ENCODE results near the gene TARP.

DNA sequence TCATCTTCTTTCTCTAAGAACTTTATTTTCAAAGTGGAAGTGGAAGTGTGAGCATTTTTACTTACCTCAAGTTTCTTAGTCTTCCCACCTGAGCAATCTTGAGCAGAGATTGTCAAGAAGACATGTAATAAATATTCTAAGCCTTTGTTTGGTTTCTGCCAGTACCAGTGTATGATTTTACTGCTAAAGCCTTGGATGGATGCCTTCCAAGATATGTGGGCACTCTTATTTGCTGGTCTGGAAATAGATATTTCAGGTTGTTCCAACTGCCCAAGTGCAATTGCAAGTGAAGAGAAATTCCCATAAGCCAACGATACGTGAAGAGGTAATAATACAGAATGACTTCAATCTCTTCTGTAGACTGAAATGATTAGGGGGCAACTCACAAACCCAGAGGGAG is 18.2 kb upstream of the TARP start:
- TF ChIP-seq, protein P1, sequence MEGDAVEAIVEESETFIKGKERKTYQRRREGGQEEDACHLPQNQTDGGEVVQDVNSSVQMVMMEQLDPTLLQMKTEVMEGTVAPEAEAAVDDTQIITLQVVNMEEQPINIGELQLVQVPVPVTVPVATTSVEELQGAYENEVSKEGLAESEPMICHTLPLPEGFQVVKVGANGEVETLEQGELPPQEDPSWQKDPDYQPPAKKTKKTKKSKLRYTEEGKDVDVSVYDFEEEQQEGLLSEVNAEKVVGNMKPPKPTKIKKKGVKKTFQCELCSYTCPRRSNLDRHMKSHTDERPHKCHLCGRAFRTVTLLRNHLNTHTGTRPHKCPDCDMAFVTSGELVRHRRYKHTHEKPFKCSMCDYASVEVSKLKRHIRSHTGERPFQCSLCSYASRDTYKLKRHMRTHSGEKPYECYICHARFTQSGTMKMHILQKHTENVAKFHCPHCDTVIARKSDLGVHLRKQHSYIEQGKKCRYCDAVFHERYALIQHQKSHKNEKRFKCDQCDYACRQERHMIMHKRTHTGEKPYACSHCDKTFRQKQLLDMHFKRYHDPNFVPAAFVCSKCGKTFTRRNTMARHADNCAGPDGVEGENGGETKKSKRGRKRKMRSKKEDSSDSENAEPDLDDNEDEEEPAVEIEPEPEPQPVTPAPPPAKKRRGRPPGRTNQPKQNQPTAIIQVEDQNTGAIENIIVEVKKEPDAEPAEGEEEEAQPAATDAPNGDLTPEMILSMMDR (IDR thresholded peaks at IDR 0.05) = no peak
- TF ChIP-seq EP300 (IDR thresholded peaks at IDR 0.05) = no peak
- TF ChIP-seq POLR2A (IDR thresholded peaks at IDR 0.05) = no peak

All from ovary (tissue), 3 donors.